Loucy (cell line): ENCODE results near the gene REXO2.

Experiments
- H2AFZ ChIP-seq: fragments of 200-600 bp; sonication (generic); 2 replicates; pipeline ENCODE4 v1.6.0; 2016; ENCODE audit warnings: antibody characterized with exemption, mild to moderate bottlenecking, low read length, moderate library complexity
- H3F3A ChIP-seq: fragments of 200-600 bp; 2 replicates; pipeline ENCODE4 v1.6.0; 2016; ENCODE audit warnings: antibody characterized with exemption, low read depth, mild to moderate bottlenecking
- H3K27me3 ChIP-seq: fragments of 200-600 bp; sonication (generic); 2 replicates; pipeline ENCODE4 v1.6.1; 2014; ENCODE audit warnings: low read length, mild to moderate bottlenecking; ENCODE audit not compliant: insufficient read depth, poor library complexity, severe bottlenecking
- H3K36me3 ChIP-seq: fragments of 200-600 bp; sonication (generic); 2 replicates; pipeline ENCODE4 v1.6.1; 2016; ENCODE audit warnings: low read length; ENCODE audit not compliant: insufficient read depth
- H3K4me1 ChIP-seq: fragments of 200-600 bp; sonication (generic); 2 replicates; pipeline ENCODE4 v1.5.1; 2014; ENCODE audit warnings: low read length, mild to moderate bottlenecking; ENCODE audit not compliant: insufficient read depth, poor library complexity, severe bottlenecking
- H3K4me2 ChIP-seq: fragments of 200-600 bp; sonication (generic); 2 replicates; pipeline ENCODE4 v1.6.0; 2014; ENCODE audit warnings: antibody characterized with exemption, low read length, low read depth, mild to moderate bottlenecking; ENCODE audit not compliant: poor library complexity, severe bottlenecking
- H3K4me3 ChIP-seq: fragments of 200-600 bp; sonication (generic); 2 replicates; pipeline ENCODE4 v1.5.1; 2014; ENCODE audit warnings: low read length, mild to moderate bottlenecking, mixed read lengths; ENCODE audit not compliant: poor library complexity, severe bottlenecking
- H3K79me2 ChIP-seq: fragments of 200-600 bp; sonication (generic); 2 replicates; pipeline ENCODE4 v1.6.1; 2014; ENCODE audit warnings: low read length; ENCODE audit not compliant: insufficient read depth
- H3K9ac ChIP-seq: fragments of 200-600 bp; sonication (generic); 2 replicates; pipeline ENCODE4 v1.6.0; 2014; ENCODE audit warnings: mild to moderate bottlenecking, low read depth, low read length, moderate library complexity; ENCODE audit not compliant: poor library complexity, severe bottlenecking
- H3K9me2 ChIP-seq: fragments of 200-600 bp; sonication (generic); replicated peaks from 2 replicates; pipeline ENCODE4 v1.6.1; 2016; ENCODE audit warnings: low read depth, low read length, mixed read lengths
- H3K9me3 ChIP-seq: fragments of 200-600 bp; sonication (generic); 2 replicates; pipeline ENCODE4 v1.6.1; 2014; ENCODE audit warnings: mild to moderate bottlenecking, antibody characterized with exemption, low read length, low read depth; ENCODE audit not compliant: insufficient read depth
- H4K20me1 ChIP-seq: fragments of 200-600 bp; sonication (generic); 2 replicates; pipeline ENCODE4 v1.6.0; 2014; ENCODE audit warnings: antibody characterized with exemption, low read length, mild to moderate bottlenecking; ENCODE audit not compliant: insufficient read depth, poor library complexity, severe bottlenecking
- EZH2phosphoT487 ChIP-seq: fragments of 200-600 bp; IDR thresholded peaks from 2 replicates; pipeline ENCODE4 v1.6.1; 2018; ENCODE audit warnings: antibody characterized with exemption, mild to moderate bottlenecking, moderate library complexity, borderline replicate concordance
- TF ChIP-seq, protein P1 (sequence below): fragments of 200-600 bp; sonication (generic); conservative IDR thresholded peaks from 2 replicates; pipeline ENCODE4 v1.5.1; 2014; ENCODE audit warnings: mild to moderate bottlenecking, antibody characterized with exemption, low read length

REXO2 gene

DNA sequence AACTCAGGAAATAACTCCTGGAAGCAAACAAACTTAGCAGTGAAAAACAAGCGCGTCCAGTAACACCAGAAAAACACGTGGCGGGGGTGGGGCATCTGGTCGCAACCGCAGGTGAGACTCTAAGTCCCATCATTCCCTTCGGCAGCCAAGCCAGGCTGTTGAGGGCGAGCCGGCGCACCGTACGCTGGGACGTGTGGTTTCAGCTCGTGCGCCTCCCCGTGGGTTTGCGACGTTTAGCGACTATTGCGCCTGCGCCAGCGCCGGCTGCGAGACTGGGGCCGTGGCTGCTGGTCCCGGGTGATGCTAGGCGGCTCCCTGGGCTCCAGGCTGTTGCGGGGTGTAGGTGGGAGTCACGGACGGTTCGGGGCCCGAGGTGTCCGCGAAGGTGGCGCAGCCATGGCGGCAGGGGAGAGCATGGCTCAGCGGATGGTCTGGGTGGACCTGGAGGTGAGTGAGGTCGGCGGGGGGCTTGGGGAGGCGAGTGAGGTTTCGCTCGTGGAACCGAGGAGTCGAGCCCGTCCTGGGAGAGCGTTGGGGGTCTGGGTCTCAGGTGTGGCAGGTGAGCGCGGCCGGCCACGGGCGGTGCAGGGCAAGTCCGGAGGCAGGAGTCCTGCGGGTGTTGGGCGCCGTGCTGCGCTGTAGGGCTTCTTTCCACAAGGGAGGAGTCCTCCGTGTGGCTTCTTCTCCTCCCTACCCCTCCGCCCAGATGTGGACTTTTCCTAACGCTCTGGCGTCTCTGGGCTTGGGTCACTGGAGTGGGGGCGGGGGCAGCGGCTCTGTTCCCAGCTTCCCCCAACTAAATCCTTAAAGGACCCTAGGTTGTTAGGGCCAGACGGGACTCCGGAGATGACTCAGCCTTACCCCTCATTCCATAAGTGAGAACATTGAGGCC is at the start of gene REXO2:
Gene REXO2 (plus strand): TSS at position 239 of the 892 bp plus-strand sequence. CDS start 62 bp downstream, at position 301.
- Histone ChIP-seq H3K79me2 (peaks cover 22% of the 10 kb centered on the region), H3K9me2 (no peaks in the 10 kb centered on the region)

DNA sequence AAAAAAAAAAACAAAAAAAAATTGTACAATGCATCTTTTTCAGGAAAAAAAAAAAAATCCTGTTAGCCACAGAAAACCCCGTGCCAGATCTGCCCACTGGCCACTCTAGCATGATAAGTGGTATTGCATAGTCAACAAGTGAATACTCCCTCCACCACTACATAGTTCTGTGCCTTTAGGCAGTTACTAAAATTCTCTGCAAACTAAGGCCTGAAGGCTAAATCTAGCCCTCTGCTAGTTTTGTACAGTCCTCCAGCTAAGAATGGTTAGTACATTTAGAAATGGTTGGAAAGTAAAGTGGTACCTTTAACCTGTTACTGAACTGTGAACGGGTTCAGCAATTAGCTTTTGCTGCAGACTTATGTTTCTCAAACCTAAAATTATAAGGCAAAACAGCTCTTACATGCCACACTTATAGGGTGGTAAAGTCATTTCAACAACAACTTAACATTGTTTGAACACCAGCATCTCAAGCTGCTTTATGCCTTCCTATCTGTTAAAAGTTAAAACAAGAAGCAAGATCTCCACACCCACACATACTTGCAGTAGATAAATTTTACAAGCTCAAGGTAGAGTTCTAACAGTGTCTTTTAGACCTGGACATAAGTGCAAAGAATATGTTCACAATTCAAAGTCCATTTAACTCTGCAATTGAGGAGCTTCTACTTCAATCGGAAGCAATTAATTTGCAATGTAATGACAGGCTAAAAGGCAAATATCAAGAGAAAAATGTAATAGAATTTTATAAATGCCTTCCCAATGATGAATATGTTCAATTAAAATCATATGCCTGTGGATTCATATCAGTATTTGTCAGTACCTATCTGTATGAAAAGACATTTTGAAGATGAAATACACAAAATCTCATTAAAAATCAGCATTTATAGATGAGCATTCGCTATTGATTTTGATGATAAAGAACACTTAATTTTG is 46.3 kb upstream of the REXO2 start:
- no peak for TF ChIP-seq EZH2phosphoT487
- TF ChIP-seq, protein P1, sequence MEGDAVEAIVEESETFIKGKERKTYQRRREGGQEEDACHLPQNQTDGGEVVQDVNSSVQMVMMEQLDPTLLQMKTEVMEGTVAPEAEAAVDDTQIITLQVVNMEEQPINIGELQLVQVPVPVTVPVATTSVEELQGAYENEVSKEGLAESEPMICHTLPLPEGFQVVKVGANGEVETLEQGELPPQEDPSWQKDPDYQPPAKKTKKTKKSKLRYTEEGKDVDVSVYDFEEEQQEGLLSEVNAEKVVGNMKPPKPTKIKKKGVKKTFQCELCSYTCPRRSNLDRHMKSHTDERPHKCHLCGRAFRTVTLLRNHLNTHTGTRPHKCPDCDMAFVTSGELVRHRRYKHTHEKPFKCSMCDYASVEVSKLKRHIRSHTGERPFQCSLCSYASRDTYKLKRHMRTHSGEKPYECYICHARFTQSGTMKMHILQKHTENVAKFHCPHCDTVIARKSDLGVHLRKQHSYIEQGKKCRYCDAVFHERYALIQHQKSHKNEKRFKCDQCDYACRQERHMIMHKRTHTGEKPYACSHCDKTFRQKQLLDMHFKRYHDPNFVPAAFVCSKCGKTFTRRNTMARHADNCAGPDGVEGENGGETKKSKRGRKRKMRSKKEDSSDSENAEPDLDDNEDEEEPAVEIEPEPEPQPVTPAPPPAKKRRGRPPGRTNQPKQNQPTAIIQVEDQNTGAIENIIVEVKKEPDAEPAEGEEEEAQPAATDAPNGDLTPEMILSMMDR = no peak
- Histone ChIP-seq H3K4me2 (no peak overlapping the region), H3K79me2 (no peaks in the 10 kb centered on the region; the same call in 1 of the 2 replicates), H3F3A (peaks cover 3% of the 10 kb centered on the region; the same call in 1 of the 2 replicates), H3K36me3 (no peaks in the 10 kb centered on the region), H4K20me1 (no peaks in the 10 kb centered on the region), H3K4me1 (peaks cover 7% of the 10 kb centered on the region), H2AFZ (no peak overlapping the region), H3K4me3 (no peak overlapping the region), H3K9ac (no peak overlapping the region), H3K27me3 (no peaks in the 10 kb centered on the region), H3K9me3 (no peaks in the 10 kb centered on the region), H3K9me2 (no peaks in the 10 kb centered on the region)

More for the DNA sequence above, at the start of gene REXO2:
- peak within 1 kb of the TSS; percentile 81 for H3K9ac ChIP-seq
- H3K4me3 ChIP-seq = peak within 1 kb of the TSS; percentile 99
- H4K20me1 ChIP-seq = no peaks in the 10 kb centered on the region
- H3F3A ChIP-seq = no peaks in the 10 kb centered on the region
- no peaks in the 10 kb centered on the region for H3K27me3 ChIP-seq
- H2AFZ ChIP-seq = peak within 1 kb of the TSS; percentile 99
- no peaks in the 10 kb centered on the region for H3K36me3 ChIP-seq
- TF ChIP-seq EZH2phosphoT487 = no peak
- TF ChIP-seq, protein P1 = no peak; the same call in 1 of the 2 replicates
- H3K4me1 ChIP-seq = peaks cover 34% of the 10 kb centered on the region
- H3K4me2 ChIP-seq = peak within 1 kb of the TSS; percentile 99
- no peaks in the 10 kb centered on the region for H3K9me3 ChIP-seq

DNA sequence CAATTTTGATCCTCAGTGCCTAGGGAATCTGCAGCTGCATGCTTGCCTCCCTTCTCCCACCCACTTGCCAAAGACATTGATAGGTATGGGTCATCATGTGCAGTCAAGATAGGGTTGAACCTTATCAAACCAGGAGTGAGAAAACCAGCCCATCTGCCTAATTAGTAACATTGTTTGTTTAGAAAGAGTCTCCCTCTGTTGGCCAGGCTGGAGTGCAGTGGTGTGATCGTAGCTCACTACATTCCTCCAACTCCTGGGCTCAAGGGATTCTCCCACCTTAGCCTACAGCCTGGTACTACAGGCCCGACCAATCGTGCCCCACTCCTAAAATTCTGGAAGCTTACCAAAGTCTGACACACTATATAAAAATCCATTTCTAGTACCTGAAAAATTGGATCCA is 43.5 kb upstream of the REXO2 start:
- no peak overlapping the region for H3K4me3 ChIP-seq
- H3F3A ChIP-seq = peaks cover 3% of the 10 kb centered on the region; the same call in 1 of the 2 replicates
- H3K9me3 ChIP-seq = no peaks in the 10 kb centered on the region
- H3K27me3 ChIP-seq = no peaks in the 10 kb centered on the region
- H3K9me2 ChIP-seq = no peaks in the 10 kb centered on the region
- H3K4me2 ChIP-seq = no peak overlapping the region
- H3K4me1 ChIP-seq = peaks cover 24% of the 10 kb centered on the region
- H3K9ac ChIP-seq = no peak overlapping the region
- peaks cover 23% of the 10 kb centered on the region for H3K79me2 ChIP-seq
- H4K20me1 ChIP-seq = peaks cover 6% of the 10 kb centered on the region
- TF ChIP-seq, protein P1 = peak; percentile 63
- TF ChIP-seq EZH2phosphoT487 = no peak
- H2AFZ ChIP-seq = no peak overlapping the region
- H3K36me3 ChIP-seq = no peaks in the 10 kb centered on the region
